Body of pancreas (tissue), 4 donors: ENCODE measurements around the gene CDKAL1.

Source experiments
- POLR2A ChIP-seq, 3 donors: fragments of 450-650 bp; IDR thresholded peaks; one replicate each; pipeline ENCODE4 v1.6.1; 2016; ENCODE audit warnings: antibody characterized with exemption in 3 of 3, mild to moderate bottlenecking in 2 of 3
- TF ChIP-seq, protein P1 (sequence below), 7 experiments: fragments of 450-650 bp in 4 of 7; fragments of 200-600 bp in 3 of 7; sonication (generic) in 3 of 7; IDR thresholded peaks; one replicate each; pipeline ENCODE4 v1.5.1; 2016 to 2019; ENCODE audit warnings: antibody characterized with exemption in 7 of 7

DNA sequence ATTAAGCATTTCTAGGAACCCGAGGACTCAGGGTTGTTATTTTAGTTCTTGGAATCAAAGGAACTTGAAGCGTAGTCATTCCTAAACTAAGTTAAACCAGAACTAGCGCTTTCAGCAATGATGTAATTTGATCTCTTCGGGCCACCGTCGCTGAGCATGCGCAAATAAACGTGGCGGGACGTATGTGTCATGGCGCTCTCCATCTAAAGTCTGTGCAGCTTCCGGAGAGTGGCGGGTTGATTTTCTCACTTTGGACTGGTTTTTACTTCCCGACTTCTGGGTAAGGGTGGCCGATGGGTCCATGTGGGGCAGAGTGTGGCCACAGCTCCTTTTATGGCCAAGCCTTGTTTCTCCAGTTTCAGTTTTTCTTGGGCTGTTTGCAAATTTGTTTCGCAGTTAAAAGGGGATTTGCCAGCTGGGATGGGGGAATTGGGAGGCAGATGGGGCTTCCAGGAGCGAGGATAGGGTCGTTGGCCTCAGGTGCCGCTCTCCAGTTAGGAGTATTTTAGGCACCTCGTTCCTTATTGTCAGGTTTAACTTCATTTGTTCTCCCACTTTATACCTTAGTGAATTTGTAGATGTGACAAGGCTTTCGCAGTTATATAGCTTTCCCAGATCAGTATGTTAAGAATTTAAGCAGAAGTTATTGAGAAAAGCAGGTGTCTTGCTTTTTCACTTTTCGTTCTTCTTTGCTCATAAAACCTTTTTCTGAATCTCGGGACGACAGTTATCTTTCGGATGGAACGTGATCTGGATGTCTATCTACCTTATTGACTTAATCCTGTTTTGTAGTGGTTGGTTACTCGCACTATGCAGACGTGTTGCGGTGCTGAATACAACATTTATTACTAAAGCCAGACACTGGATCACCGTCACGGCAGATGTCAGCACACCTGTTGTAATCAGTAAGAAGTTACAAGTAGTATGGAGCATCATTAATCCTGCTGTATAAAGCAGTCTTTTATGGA lies at the start of gene CDKAL1:
- TF ChIP-seq, protein P1, sequence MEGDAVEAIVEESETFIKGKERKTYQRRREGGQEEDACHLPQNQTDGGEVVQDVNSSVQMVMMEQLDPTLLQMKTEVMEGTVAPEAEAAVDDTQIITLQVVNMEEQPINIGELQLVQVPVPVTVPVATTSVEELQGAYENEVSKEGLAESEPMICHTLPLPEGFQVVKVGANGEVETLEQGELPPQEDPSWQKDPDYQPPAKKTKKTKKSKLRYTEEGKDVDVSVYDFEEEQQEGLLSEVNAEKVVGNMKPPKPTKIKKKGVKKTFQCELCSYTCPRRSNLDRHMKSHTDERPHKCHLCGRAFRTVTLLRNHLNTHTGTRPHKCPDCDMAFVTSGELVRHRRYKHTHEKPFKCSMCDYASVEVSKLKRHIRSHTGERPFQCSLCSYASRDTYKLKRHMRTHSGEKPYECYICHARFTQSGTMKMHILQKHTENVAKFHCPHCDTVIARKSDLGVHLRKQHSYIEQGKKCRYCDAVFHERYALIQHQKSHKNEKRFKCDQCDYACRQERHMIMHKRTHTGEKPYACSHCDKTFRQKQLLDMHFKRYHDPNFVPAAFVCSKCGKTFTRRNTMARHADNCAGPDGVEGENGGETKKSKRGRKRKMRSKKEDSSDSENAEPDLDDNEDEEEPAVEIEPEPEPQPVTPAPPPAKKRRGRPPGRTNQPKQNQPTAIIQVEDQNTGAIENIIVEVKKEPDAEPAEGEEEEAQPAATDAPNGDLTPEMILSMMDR (IDR thresholded peaks at IDR 0.05): no peak
- TF ChIP-seq POLR2A (IDR thresholded peaks at IDR 0.05): peak; percentile 61 to 87 (median 80)
